ENCODE results near the gene VSNL1.

The VSNL1 gene

GRCh38 chr2:17540093-17540812, at the start of gene VSNL1:
TSS of gene VSNL1 (plus strand) at chr2:17540696. CDS start at chr2:17592075, 51,379 bp downstream.
- DNase-seq, result no peak

- no peak for DNase-seq
Measured at GRCh38 chr2:17495590-17495989, 44.9 kb upstream of the VSNL1 start.

- no peak for DNase-seq
Measured at GRCh38 chr2:17497718-17498117, 42.8 kb upstream of the VSNL1 start.

- no peak for DNase-seq
Measured at GRCh38 chr2:17506736-17507616, 33.5 kb upstream of the VSNL1 start.

DNA sequence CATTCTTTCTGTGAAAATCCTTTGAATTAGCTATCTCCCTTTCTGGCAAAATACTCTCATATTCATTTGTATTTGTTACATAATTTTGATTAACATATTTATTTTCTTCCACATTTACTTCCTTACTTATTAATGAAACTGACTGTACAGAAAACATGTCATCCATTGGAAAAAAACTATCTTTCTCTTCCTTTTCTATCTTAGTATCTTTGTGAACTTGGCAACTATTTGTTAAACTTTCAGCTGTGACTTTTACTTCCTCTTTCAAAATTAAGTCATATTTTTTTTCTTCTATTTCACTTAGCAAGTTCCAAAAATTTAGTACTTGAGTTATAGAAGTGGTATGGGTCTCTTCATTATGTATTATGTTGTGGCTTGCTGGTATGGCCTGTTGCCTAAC, 24.8 kb upstream of the VSNL1 start:
- DNase-seq, result no peak

DNA sequence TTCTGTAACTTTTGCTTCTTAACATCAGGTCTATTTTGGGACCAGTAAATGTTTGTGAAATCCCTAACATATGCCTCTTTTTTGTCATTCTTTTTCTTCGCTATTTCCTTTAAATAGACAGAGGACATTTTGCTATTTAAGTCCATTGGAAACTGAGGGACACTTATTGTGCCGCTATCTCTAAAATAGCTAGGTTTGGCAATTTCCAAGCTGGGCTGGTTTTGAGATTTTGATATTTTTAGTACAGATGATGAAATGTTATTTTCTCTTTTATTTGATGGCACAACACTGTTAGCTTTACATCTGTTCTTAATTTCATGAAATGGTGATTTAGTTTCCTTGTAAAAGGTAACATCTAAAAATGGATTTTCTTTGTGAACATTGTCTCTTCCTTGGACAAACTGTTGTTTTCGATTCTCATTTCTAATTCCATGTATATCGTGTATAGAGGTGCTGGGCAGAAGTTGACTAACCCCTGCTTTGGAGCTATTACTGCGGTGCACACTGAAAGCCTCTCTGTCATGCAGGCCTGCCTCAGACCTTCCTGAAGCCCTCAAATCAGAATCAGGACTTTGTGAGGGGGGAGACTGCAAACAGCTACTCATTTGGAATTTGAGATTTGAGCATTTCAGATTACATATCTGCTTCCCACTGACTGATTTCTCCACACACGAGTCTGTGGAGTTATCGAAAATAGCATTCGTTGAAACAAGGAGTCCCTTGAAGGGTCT, 22.9 kb upstream of the VSNL1 start:
- DNase-seq, result no peak

DNA sequence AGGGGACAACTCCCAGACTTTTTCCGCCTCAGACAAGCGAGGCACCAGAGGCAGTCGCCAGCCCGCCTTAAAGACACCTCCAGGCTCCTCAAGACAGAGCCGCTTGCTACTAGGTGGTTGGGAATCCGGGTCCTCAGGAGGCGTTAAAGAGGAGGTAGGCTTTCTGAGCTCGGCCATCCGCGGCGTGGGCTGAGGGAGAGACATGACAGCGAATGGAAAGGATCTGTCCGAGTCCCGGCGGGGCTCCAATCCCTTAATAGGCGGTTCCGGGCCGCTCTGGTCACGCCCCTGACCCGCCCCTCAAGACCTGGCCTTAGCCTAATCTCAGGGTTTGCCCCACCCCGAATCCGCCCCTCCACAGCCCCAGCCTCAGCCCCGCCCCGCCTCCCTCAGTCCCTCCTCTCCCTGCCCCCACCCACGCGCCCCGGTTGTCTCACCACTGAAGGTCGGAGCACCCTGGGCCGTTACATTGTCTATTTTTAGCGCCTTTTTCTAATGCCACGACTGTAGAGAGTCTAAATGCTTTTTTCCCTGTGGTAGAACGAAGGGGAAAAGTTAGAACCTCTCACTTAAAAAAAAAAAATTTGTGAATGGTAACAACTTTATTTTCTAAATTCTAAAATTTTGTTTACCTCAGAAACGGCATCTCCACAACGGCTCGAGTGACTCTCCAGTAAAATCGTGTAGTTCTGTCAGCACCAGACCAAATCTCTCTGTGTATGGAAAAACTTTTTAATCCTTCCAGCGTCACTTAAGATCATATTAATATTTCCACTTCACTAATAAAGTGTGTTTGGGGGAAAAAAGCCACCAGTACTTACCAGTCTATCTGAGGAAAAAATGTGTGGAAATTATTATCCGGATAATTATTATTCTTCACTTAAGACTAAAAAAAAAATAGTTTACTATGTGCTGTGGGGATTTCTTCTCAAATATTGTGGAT, 22.0 kb upstream of the VSNL1 start, which contains the start of gene RAD51AP2:
Gene RAD51AP2 (minus strand): TSS at position 229 of the 943 bp plus-strand sequence. CDS start 25 bp downstream, at position 204.
- no peak for DNase-seq

GRCh38 chr2:17519486-17519885, 21.0 kb upstream of the VSNL1 start:
- DNase-seq, result no peak

GRCh38 chr2:17520761-17521160, 19.7 kb upstream of the VSNL1 start:
- no peak for DNase-seq

DNA sequence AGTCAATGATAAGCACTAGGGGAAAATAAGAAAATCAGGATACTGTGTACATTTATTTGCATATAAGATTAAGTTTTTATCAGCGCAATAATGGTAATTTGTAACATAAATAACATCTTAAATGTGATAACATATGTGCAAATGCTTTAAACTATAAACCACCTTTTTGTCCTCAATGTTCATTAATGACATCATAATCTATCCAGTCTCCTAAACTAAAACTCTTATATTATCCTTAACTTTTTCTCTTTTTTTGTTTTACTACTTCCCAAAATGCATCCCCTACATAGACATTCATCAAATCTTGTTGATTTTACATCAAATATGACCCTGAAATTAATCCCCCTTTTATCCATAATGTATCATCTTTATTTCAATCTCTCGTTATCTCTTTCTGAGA, 18.9 kb upstream of the VSNL1 start:
- DNase-seq, result no peak

- no peak for DNase-seq
Measured at GRCh38 chr2:17522303-17522702, 18.2 kb upstream of the VSNL1 start.

DNA sequence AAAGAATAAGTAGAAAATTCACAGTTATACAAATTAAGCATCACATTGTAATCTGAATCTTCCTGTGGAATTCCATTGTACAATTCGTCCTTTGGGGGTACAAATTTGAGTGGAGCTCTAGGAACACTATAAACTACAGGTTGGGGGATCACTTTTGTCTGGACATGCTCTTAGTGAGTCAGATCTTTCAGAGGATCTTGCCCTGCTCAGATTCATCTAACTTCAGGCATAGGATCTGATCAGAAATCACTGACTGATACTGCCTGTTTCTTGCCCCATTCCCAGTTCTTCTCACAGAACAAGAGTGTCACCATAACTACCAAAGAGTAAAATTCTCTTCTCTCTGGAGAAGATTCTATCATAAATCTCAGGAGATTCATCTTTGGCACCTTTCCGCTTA, 10.7 kb upstream of the VSNL1 start:
- no peak for DNase-seq

GRCh38 chr2:17533546-17533945, 7.0 kb upstream of the VSNL1 start:
- no peak for DNase-seq

DNA sequence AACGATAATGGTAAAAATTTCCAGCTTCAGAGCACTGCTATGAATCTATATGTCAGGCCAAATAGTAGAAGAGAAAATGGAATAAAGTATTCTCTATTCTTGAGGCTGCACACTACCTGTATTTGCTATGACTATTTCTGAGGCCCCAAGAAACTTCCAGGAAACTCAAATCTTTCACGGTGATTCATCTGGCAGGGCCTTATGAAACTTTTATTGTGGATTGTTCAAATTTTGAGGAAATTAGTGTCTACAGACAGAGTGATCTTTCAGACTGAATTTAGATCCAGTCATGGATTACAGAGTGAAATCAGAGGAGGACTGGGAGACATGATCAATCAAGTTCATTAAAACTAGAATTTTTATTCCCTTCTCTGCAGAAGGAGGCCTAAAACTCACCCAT, 4.1 kb upstream of the VSNL1 start:
- no peak for DNase-seq

DNA sequence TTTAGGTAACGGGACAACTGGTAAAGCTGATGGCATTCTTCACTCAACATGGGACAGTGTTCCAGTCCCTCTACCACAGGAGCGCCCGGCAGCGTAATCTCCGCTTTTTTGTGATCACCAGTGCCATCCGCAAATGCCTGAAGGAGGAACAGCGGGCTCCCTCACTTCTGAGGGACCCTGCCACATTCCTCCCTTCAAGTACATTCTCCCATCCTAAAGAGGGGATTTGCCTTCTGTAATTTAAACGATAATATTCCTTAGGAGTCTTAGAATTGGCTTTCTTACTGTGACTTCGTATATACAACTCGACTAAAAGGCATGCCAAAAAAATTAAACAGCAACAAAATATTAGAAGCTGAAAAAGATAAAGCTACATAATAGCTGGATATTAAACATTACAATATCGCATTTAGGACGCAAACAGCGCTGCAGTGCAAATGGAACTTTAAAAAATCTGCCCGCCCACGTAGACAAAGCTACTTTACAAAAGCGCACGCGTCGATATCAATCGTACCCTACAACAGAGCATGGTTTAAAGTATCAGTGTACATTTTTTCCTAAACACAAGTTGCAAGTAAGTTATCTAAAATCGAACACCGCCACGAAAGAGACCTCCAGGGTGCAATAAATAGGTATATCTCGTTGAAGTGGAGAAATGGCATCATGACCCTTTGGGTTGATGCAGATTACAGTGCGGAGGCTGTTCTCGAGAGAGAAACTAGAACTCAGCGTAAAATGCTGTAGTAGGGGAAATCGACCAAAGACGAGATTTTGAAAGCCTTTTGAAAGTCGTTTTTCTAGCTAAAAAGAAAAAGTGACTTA, 2.3 kb upstream of the VSNL1 start:
- no peak for DNase-seq

DNA sequence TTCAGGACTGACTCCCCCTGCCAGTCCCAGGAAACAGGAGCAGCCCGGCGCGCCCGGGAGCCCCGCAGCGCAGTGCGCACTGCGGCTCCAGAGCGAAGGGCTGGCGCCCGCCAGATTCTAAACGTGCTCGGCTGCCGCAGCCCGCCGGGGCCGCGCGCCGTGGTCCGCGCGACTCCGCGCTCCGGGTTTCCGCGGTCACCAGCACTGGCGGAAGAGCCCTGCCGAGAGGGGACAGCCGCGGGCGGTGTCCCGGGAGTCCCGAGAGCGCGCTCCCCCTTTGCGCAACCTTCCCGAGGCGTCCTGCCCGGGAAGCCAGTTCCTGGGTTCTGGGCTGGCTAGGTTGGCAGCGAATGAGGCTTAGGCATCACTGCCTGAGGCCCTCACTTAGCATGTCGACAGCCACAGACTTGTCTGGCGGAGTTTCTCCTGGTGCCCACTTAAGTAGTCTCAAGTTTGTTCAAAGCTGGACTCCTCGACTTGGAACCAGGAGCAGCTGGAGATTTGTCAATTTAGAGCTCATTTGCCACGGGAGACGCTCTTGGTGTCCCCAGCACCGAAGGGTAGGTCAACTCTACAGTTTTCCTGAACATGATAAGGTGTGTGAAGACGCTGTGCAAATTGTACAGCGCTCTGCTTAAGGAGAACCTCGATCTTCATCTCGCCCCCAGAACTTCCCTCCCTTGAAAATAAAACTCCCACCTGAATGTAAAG, 1.5 kb upstream of the VSNL1 start:
- DNase-seq, result no peak

GRCh38 chr2:17539611-17540092, 844 bp upstream of the VSNL1 start:
- no peak for DNase-seq

DNA sequence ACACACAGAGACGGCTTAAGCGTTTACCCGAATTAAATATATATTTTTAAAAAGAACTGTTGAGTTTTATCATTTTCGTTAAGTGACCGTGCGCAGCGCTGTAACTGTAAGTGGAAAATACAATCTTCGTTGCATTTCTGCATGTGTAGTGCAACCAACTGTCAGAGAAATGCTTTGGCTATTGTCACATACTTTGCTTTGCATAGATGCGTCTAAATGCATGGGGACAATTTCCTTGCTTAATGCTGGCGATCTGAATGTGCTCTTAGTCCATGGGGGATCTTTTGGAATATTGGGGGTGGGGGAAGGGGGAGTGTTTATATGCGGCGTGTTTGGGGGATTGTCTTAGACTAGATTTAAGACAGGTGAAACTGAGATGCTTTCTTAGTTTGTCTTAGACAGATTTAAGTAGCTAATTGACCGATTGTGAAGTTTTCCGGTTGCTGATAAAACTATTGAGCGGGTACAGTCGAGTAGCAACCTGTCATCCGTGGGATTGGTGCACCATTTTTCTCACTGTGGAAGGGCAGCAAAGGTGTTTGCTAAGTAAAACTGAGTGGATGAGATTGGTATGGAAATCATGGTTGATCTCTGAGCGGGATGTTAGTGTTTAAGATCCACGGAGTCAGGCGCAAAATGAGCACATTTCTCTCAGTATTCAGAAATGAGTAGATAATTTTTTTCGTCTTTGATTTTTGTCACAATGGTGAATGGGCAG, 476 bp downstream of the VSNL1 start:
- DNase-seq, result no peak

DNA sequence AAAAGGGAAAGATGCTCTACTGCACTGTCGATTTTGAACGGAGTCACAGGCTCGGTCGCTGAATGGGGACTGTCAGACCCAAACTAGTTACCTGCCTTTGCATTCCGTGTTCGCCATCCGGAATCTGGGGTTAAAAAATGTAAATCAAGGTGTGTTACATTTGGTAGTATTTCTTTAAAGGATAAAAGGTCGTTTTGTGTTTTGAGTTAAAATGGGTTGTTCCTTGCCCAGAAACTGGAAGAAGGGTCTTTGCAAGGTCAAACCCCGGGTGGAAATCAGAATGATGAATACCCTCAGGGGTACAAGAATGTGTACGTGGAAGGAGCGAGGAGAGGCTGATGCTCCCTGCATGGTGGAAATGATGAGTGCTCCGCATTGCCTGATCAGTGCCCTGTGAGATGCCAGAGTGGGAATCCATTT, 1.0 kb downstream of the VSNL1 start:
- DNase-seq, result no peak

DNA sequence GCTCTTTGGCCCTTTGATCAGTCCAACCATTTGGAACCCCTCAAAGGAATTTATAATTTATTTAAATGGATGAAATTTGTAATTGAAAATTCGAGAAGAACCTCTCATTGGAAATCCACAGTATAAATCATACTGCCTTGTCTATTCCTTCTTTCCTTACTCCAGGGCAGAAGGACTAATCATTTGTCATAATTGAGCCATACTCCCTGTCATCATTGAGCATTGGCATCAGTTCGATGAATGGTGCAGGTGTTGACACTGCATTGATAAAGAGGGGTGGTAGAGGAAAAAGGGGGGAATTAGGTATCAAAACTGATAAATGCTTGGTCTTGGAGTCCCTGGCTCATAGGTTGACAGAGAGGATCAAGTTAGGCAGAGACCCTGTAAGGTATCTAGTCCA, 2.0 kb downstream of the VSNL1 start:
- no peak for DNase-seq

All from NK-92 treated with Interleukin-12 subunit alpha and Interleukin-12 subunit beta, amount 100 ng/mL, for 24 hours (cell line).